HG03571 (cell line): ENCODE data around the gene OXCT2.
"Not testable (repeated sequence)": the region's sequence is repeated elsewhere in the genome, so short reads cannot be mapped to it uniquely, and the experiment has no call there.

Experiments used
- ATAC-seq: cut with Tn5 transposase; IDR thresholded peaks from one replicate; pipeline ENCODE4 v1.9.1; 2021; ENCODE audit not compliant: unreplicated experiment

Gene OXCT2

GRCh38 chr1:39763619-39764374 is 7.4 kb downstream of the OXCT2 start:
- not testable (repeated sequence) for ATAC-seq

- no peak for ATAC-seq
Observed at GRCh38 chr1:39762550-39763540, 8.3 kb downstream of the OXCT2 start.

- ATAC-seq, result no peak
Observed at GRCh38 chr1:39761557-39762260, 9.4 kb downstream of the OXCT2 start.

- no peak for ATAC-seq
Observed at GRCh38 chr1:39761016-39761415, 10.1 kb downstream of the OXCT2 start.

- no peak for ATAC-seq
Observed at GRCh38 chr1:39760074-39761008, 10.8 kb downstream of the OXCT2 start.

- ATAC-seq, result no peak
Observed at GRCh38 chr1:39759436-39759726, 11.8 kb downstream of the OXCT2 start.

GRCh38 chr1:39758556-39759435 is 12.4 kb downstream of the OXCT2 start:
- ATAC-seq, result no peak

- ATAC-seq, result no peak
Observed at GRCh38 chr1:39757501-39757900, 13.6 kb downstream of the OXCT2 start.

- ATAC-seq, result no peak
Observed at GRCh38 chr1:39755965-39756659, 15.0 kb downstream of the OXCT2 start.

- no peak for ATAC-seq
Observed at GRCh38 chr1:39754906-39755504, 16.1 kb downstream of the OXCT2 start.

GRCh38 chr1:39754026-39754570 is 17.1 kb downstream of the OXCT2 start:
- ATAC-seq, result no peak

- no peak for ATAC-seq
Observed at GRCh38 chr1:39753132-39754025, 17.8 kb downstream of the OXCT2 start.

GRCh38 chr1:39752703-39753102 is 18.4 kb downstream of the OXCT2 start:
- ATAC-seq, result no peak

- ATAC-seq, result no peak
Observed at GRCh38 chr1:39751595-39751994, 19.6 kb downstream of the OXCT2 start.

GRCh38 chr1:39745016-39745670 is 26.0 kb downstream of the OXCT2 start:
- no peak for ATAC-seq

- ATAC-seq, result peak; percentile 77
Observed at GRCh38 chr1:39738622-39739366, 32.4 kb downstream of the OXCT2 start, which contains the start of gene PPIE. TSS of gene PPIE (plus strand) at chr1:39738882. CDS start at chr1:39738901, 19 bp downstream.
